KMS-11 (cell line): ENCODE results near the gene SMIM17.

ENCODE experiments used
- H2AFZ ChIP-seq: fragments of 200-600 bp; sonication (generic); 2 replicates; pipeline ENCODE4 v1.6.1; 2016; ENCODE audit warnings: antibody characterized with exemption, mixed run types, low read depth
- H3K27ac ChIP-seq: fragments of 200-600 bp; sonication (generic); 2 replicates; pipeline ENCODE4 v1.6.1; 2016; ENCODE audit warnings: mild to moderate bottlenecking, mixed run types
- H3K27me3 ChIP-seq: fragments of 200-600 bp; sonication (generic); 2 replicates; pipeline ENCODE4 v1.6.1; 2017; ENCODE audit warnings: mild to moderate bottlenecking, low read depth, mixed run types, moderate library complexity; ENCODE audit not compliant: insufficient read depth
- H3K36me3 ChIP-seq: fragments of 200-600 bp; sonication (generic); 2 replicates; pipeline ENCODE4 v1.6.1; 2017; ENCODE audit warnings: mild to moderate bottlenecking, mixed run types; ENCODE audit not compliant: insufficient read depth
- H3K4me1 ChIP-seq: fragments of 200-600 bp; sonication (generic); 2 replicates; pipeline ENCODE4 v1.6.1; 2016; ENCODE audit warnings: mild to moderate bottlenecking, low read depth, mixed run types; ENCODE audit not compliant: poor library complexity, severe bottlenecking
- H3K4me2 ChIP-seq: fragments of 200-600 bp; sonication (generic); 2 replicates; pipeline ENCODE4 v1.7.0; 2016; ENCODE audit warnings: mild to moderate bottlenecking, mixed run types
- H3K4me3 ChIP-seq: fragments of 200-600 bp; sonication (generic); IDR thresholded peaks from 2 replicates; pipeline ENCODE4 v1.6.1; 2017; ENCODE audit warnings: low read depth, low read length, mixed read lengths; ENCODE audit not compliant: insufficient read depth
- H3K79me2 ChIP-seq: fragments of 200-600 bp; sonication (generic); 2 replicates; pipeline ENCODE4 v1.6.1; 2016; ENCODE audit warnings: low read depth, mixed run types; ENCODE audit not compliant: insufficient read depth
- H3K9ac ChIP-seq: fragments of 200-600 bp; sonication (generic); 2 replicates; pipeline ENCODE4 v1.6.1; 2016; ENCODE audit warnings: mild to moderate bottlenecking, mixed run types
- H4K20me1 ChIP-seq: fragments of 200-600 bp; sonication (generic); 2 replicates; pipeline ENCODE4 v1.6.1; 2016; ENCODE audit warnings: mild to moderate bottlenecking, mixed run types; ENCODE audit not compliant: insufficient read depth
- TF ChIP-seq, protein P1 (sequence below): fragments of 200-600 bp; sonication (generic); conservative IDR thresholded peaks from 2 replicates; pipeline ENCODE4 v1.6.1; 2017; ENCODE audit warnings: low read depth, mild to moderate bottlenecking, antibody characterized with exemption, low read length, moderate library complexity, mixed read lengths

The SMIM17 gene

DNA sequence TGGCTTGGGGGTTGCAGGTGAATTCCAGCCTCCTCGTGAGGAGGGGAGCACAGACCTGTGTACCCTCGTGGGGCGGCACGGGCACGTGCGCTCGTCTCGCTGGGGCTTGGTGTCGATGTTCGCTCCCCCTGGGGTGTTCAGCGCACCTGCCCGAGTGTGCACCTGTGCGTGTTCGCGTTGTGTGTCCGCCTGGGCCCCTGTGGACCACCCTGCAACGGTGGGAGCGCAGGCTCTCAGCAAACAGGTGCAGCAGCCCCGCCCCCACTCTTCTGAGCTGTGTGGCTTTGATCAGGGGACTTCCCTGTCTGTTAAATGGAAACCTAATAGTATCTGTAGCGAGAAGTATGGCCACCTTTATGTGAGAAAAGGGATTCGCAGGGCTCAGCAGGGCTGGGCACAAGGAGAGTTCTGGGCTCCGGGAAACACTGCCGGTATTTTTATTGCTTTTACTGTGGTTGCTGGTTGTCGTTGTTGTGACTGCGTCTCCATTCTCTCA, 549 bp downstream of the SMIM17 start:
- no peak overlapping the region for H3K27ac ChIP-seq
- no peaks in the 10 kb centered on the region for H3K79me2 ChIP-seq
- H2AFZ ChIP-seq, result no peak overlapping the region
- H3K36me3 ChIP-seq, result no peaks in the 10 kb centered on the region
- TF ChIP-seq, protein P1, sequence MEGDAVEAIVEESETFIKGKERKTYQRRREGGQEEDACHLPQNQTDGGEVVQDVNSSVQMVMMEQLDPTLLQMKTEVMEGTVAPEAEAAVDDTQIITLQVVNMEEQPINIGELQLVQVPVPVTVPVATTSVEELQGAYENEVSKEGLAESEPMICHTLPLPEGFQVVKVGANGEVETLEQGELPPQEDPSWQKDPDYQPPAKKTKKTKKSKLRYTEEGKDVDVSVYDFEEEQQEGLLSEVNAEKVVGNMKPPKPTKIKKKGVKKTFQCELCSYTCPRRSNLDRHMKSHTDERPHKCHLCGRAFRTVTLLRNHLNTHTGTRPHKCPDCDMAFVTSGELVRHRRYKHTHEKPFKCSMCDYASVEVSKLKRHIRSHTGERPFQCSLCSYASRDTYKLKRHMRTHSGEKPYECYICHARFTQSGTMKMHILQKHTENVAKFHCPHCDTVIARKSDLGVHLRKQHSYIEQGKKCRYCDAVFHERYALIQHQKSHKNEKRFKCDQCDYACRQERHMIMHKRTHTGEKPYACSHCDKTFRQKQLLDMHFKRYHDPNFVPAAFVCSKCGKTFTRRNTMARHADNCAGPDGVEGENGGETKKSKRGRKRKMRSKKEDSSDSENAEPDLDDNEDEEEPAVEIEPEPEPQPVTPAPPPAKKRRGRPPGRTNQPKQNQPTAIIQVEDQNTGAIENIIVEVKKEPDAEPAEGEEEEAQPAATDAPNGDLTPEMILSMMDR, result no peak
- no peak overlapping the region for H3K4me3 ChIP-seq
- no peak overlapping the region for H3K9ac ChIP-seq
- no peak overlapping the region for H3K4me2 ChIP-seq
- H4K20me1 ChIP-seq, result no peaks in the 10 kb centered on the region
- no peaks in the 10 kb centered on the region; the same call in 1 of the 2 replicates for H3K27me3 ChIP-seq
- H3K4me1 ChIP-seq, result no peaks in the 10 kb centered on the region

DNA sequence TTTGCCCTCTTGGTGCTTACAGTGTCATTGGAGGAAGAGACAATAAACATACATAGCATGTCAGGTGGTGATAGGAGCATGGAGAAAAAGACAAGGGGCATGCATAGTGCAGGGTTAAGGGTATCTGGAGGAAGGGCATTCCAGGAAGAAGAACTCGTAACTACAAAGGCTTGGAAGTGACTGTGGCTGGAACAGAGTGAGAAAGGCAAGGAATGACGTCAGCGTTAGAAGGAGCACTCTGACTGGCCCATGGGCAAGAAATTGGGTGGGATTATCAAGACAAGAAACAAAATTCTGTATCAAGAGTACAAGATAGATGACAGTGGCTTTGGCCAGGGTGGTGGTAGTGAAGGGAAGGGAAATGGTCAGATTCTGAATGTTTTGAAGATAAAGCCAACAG, 11.2 kb downstream of the SMIM17 start:
- TF ChIP-seq, protein P1, result no peak
- no peaks in the 10 kb centered on the region for H3K27me3 ChIP-seq
- H3K9ac ChIP-seq, result no peak overlapping the region
- H2AFZ ChIP-seq, result no peak overlapping the region
- H3K4me1 ChIP-seq, result no peaks in the 10 kb centered on the region
- no peak overlapping the region for H3K4me3 ChIP-seq
- no peak overlapping the region for H3K27ac ChIP-seq
- no peaks in the 10 kb centered on the region for H3K36me3 ChIP-seq
- H3K79me2 ChIP-seq, result no peaks in the 10 kb centered on the region
- no peak overlapping the region for H3K4me2 ChIP-seq
- H4K20me1 ChIP-seq, result no peaks in the 10 kb centered on the region

DNA sequence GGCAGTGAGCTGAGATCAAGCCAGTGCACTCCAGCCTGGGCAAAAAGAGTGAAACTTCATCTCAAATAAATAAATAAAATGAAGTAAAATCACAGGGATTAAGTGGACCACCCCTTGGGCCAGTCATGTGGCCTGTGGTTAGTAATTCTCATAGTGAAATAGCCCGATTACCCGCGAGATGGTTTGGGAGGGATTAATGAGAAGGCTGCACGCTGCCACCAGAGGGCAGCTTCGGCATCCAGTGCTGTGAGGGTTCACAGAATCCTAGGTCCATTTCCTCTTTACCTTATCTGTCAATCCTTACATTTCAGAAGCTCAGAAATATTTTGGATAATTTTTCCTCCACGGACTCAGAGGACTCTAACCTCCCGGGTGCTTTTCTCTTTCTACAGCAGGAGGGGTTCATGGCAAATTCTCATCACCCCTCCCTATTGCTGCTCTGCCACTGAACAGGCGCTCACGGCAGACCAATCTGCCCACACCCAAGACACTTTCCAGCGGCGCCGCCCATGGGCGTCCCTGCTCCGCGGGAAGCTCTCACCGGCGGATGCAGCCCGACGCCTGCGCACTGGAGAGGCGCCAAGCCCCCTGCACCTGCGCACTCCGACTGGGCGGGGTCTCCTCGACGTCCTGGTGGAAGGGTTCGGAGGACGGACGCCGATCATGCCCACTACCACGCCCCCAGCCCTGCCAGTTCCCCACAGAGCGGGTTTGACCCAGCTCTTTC, 17.6 kb downstream of the SMIM17 start:
- Histone ChIP-seq H3K36me3 (no peaks in the 10 kb centered on the region), H3K27me3 (no peaks in the 10 kb centered on the region), H4K20me1 (no peaks in the 10 kb centered on the region), H3K4me3 (no peak overlapping the region), H3K9ac (no peak overlapping the region), H3K4me1 (no peaks in the 10 kb centered on the region), H2AFZ (no peak overlapping the region), H3K27ac (no peak overlapping the region), H3K4me2 (no peak overlapping the region), H3K79me2 (no peaks in the 10 kb centered on the region)
- TF ChIP-seq, protein P1, result no peak

DNA sequence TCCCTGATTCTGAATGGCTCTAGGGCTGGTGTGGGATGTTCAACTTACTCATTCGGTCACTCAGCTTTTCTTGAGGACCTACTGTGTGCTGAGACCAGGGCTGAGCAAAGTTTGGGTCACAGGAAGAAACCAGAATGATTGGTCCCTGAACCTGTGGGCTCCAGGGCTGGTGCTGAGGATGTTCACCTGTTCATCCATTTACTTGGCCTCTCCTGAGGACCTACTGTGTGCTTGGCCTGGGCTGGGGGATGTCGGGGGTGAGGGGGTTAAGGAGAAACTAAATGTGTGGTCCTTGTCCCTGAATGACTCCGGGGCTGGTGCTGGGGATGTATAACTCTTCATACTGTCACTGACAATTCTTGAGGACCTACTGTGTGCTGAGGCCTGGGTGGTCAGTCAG, 18.3 kb downstream of the SMIM17 start:
- Histone ChIP-seq H3K27me3 (no peaks in the 10 kb centered on the region), H4K20me1 (no peaks in the 10 kb centered on the region), H3K4me2 (no peak overlapping the region), H3K9ac (no peak overlapping the region), H3K4me3 (no peak overlapping the region), H3K27ac (no peak overlapping the region), H2AFZ (no peak overlapping the region), H3K36me3 (no peaks in the 10 kb centered on the region), H3K4me1 (no peaks in the 10 kb centered on the region), H3K79me2 (no peaks in the 10 kb centered on the region)
- TF ChIP-seq, protein P1, result no peak
